HEK293 (cell line): Measurements from ENCODE around the gene BTK.

Experiments
- GLIS1 ChIP-seq: fragments of 450-650 bp; formaldehyde crosslinking; IDR thresholded peaks from 2 replicates; pipeline ENCODE4 v1.5.1; 2016; ENCODE audit warnings: missing biosample characterization, missing genetic modification characterization
- KLF16 ChIP-seq: fragments of 450-650 bp; formaldehyde crosslinking; IDR thresholded peaks from 2 replicates; pipeline ENCODE4 v1.5.1; 2017; ENCODE audit warnings: missing biosample characterization, missing genetic modification characterization
- MEIS1 ChIP-seq: sonication (generic); formaldehyde crosslinking; IDR thresholded peaks from 2 replicates; pipeline ENCODE4 v1.8.1; 2022; ENCODE audit warnings: missing genetic modification reagents, mild to moderate bottlenecking, borderline replicate concordance
- MZF1 ChIP-seq: fragments of 450-650 bp; formaldehyde crosslinking; IDR thresholded peaks from 2 replicates; pipeline ENCODE4 v1.5.1; 2017; ENCODE audit warnings: missing biosample characterization, missing genetic modification characterization, borderline replicate concordance
- PATZ1 ChIP-seq: fragments of 450-650 bp; formaldehyde crosslinking; IDR thresholded peaks from 2 replicates; pipeline ENCODE4 v1.5.1; 2016; ENCODE audit warnings: missing biosample characterization, missing genetic modification characterization
- PRDM10 ChIP-seq: fragments of 450-650 bp; formaldehyde crosslinking; IDR thresholded peaks from 2 replicates; pipeline ENCODE4 v1.5.1; 2016; ENCODE audit warnings: missing biosample characterization, missing genetic modification characterization
- SETDB1 ChIP-seq: IDR thresholded peaks from one replicate; pipeline ENCODE4 v1.6.1; 2017; ENCODE audit warnings: mild to moderate bottlenecking, low read length, moderate library complexity, mixed read lengths; ENCODE audit not compliant: insufficient read length
- SP3 ChIP-seq: fragments of 450-650 bp; formaldehyde crosslinking; IDR thresholded peaks from 2 replicates; pipeline ENCODE4 v1.5.1; 2016; ENCODE audit warnings: missing biosample characterization, missing genetic modification characterization
- ZBTB11 ChIP-seq: fragments of 450-650 bp; formaldehyde crosslinking; conservative IDR thresholded peaks from 2 replicates; pipeline ENCODE4 v1.5.1; 2016; ENCODE audit warnings: low read depth, missing biosample characterization, missing genetic modification characterization
- ZBTB8A ChIP-seq: fragments of 450-650 bp; formaldehyde crosslinking; IDR thresholded peaks from 2 replicates; pipeline ENCODE4 v1.5.1; 2016; ENCODE audit warnings: missing biosample characterization, missing genetic modification characterization
- ZNF24 ChIP-seq: fragments of 450-650 bp; formaldehyde crosslinking; IDR thresholded peaks from 2 replicates; pipeline ENCODE4 v1.5.1; 2016; ENCODE audit warnings: missing biosample characterization, missing genetic modification characterization
- ZNF26 ChIP-seq: fragments of 450-650 bp; formaldehyde crosslinking; IDR thresholded peaks from 2 replicates; pipeline ENCODE4 v1.5.1; 2016; ENCODE audit warnings: missing biosample characterization, missing genetic modification characterization
- ZNF292 ChIP-seq: fragments of 450-650 bp; formaldehyde crosslinking; IDR thresholded peaks from 2 replicates; pipeline ENCODE4 v1.5.1; 2016; ENCODE audit warnings: low read depth, missing biosample characterization, missing genetic modification characterization, borderline replicate concordance
- ZNF324 ChIP-seq: fragments of 450-650 bp; formaldehyde crosslinking; IDR thresholded peaks from 2 replicates; pipeline ENCODE4 v1.5.1; 2016; ENCODE audit warnings: missing biosample characterization, missing genetic modification characterization
- ZNF335 ChIP-seq: fragments of 450-650 bp; formaldehyde crosslinking; conservative IDR thresholded peaks from 2 replicates; pipeline ENCODE4 v1.5.1; 2016; ENCODE audit warnings: missing biosample characterization, missing genetic modification characterization
- ZNF350 ChIP-seq: fragments of 450-650 bp; formaldehyde crosslinking; IDR thresholded peaks from 2 replicates; pipeline ENCODE4 v1.5.0; 2017; ENCODE audit warnings: missing biosample characterization, mild to moderate bottlenecking, missing genetic modification characterization
- ZNF488 ChIP-seq: fragments of 450-650 bp; formaldehyde crosslinking; IDR thresholded peaks from 2 replicates; pipeline ENCODE4 v1.5.1; 2016; ENCODE audit warnings: missing biosample characterization, missing genetic modification characterization
- ZNF518A ChIP-seq: fragments of 450-650 bp; formaldehyde crosslinking; conservative IDR thresholded peaks from 2 replicates; pipeline ENCODE4 v1.5.1; 2016; ENCODE audit warnings: low read depth, missing biosample characterization, missing genetic modification characterization
- ZNF549 ChIP-seq: fragments of 450-650 bp; IDR thresholded peaks from 2 replicates; pipeline ENCODE4 v1.5.1; 2018; ENCODE audit warnings: missing biosample characterization, missing genetic modification characterization, mild to moderate bottlenecking, inconsistent platforms, moderate library complexity
- ZNF600 ChIP-seq: fragments of 450-650 bp; formaldehyde crosslinking; IDR thresholded peaks from 2 replicates; pipeline ENCODE4 v1.5.1; 2016; ENCODE audit warnings: missing biosample characterization, missing genetic modification characterization
- ZXDB ChIP-seq: fragments of 450-650 bp; formaldehyde crosslinking; IDR thresholded peaks from 2 replicates; pipeline ENCODE4 v1.5.1; 2016; ENCODE audit warnings: missing biosample characterization, missing genetic modification characterization

Gene BTK

GRCh38 chrX:101417981-101418841 lies 32.2 kb upstream of the BTK start (continued):
- peak; percentile 61; the same call in 1 of the 2 replicates for TF ChIP-seq ZBTB11
- no peak for TF ChIP-seq ZNF350 (tag by site-specific recombination)
- peak; percentile 61 for TF ChIP-seq SP3
- TF ChIP-seq PRDM10 = peak; percentile 82
- peak; percentile 50; the same call in 1 of the 2 replicates for TF ChIP-seq GLIS1 (tag by site-specific recombination)
- no peak for TF ChIP-seq ZNF549 (tag by site-specific recombination)
- no peak for TF ChIP-seq MEIS1 (CRISPR knock-in tag)
- peak; percentile 66; the same call in 1 of the 2 replicates for TF ChIP-seq PATZ1 (tag by site-specific recombination)
- no peak for TF ChIP-seq MZF1
- TF ChIP-seq ZNF335 (tag by site-specific recombination) = peak; percentile 87
- TF ChIP-seq ZNF488 = no peak
- no peak for TF ChIP-seq ZNF600 (tag by site-specific recombination)
- TF ChIP-seq ZNF292 (tag by site-specific recombination) = no peak
- no peak for TF ChIP-seq ZNF26 (tag by site-specific recombination)
- TF ChIP-seq KLF16 (tag by site-specific recombination) = 0 out of 2 replicates have a peak, but pooled peaks have one; percentile 34
- peak; percentile 52 for TF ChIP-seq ZBTB8A (tag by site-specific recombination)
- no peak for TF ChIP-seq ZNF24 (tag by site-specific recombination)
- TF ChIP-seq ZNF324 (tag by site-specific recombination) = no peak
- peak; percentile 84 for TF ChIP-seq ZXDB (tag by site-specific recombination)
- TF ChIP-seq SETDB1 = no peak
- TF ChIP-seq ZNF518A = no peak
